ENCODE data around the gene OR1L8.

- no peak for TF ChIP-seq CTCF (IDR thresholded peaks at IDR 0.05)
- TF ChIP-seq EP300 (IDR thresholded peaks at IDR 0.05) = no peak
These were observed 56.6 kb downstream of the OR1L8 start for GRCh38 chr9:122526602-122527001.
